ENCODE data around the gene COPS7A.

The COPS7A gene

GRCh38 chr12:6752167-6752920 lies 28.5 kb downstream of the COPS7A start:
- DNase-seq, result no peak

- peak; percentile 83 for DNase-seq
Observed at GRCh38 chr12:6752921-6753771, 29.3 kb downstream of the COPS7A start, which contains the start of gene MLF2. MLF2 (minus strand) TSS chr12:6753141; CDS start chr12:6752334, 807 bp downstream.

GRCh38 chr12:6753772-6754356 lies 30.0 kb downstream of the COPS7A start:
- no peak for DNase-seq

DNA sequence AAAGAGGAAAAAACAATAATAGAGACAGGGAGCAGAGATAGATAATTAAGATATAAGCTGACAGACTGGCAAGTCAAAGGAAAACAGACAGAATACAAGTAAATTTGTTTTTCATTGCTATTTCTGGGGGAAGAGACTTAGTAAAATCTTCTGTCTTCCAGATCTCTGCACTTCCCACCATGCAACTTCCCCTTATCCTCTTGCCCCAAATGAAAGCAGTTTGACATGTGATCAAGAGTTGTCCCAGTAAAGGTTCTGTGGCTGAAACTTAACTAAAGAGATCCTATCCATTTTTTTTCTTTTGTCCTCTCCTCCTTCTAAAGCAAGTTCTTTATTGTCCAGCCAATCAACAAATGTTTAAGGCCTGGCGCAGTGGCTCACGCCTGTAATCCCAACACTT lies 30.6 kb downstream of the COPS7A start:
- no peak for DNase-seq

DNA sequence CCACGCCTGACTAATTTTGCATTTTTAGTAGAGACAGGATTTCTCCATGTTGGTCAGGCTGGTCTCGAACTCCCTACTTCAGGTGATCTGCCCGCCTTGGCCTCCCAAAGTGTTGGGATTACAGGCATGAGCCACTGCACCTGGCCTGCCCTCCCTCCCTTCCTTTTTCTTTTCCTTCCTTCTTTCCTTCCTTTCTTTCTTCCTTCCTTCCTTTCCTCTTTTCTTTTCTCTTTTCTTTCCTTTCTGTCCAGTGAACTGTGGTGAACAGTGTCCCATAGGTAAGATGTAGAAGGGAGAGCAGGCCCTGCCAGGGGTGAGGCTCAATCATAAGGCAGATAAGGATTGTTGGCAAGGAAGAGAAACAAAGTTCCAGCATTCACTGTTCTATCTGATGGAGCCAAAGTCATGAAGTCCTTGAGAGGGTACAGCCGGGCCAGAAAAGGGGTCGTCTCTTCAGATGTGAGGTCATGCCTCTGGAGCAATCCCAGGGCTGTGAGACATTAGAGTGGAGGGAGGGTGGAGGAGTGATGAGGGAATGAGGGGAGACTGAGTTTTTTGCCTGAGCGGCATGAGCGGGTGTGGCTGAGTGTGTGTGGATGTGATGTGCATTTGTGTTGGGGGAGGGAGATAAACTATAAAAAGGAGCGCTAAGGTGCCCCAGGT lies 33.3 kb downstream of the COPS7A start:
- no peak for DNase-seq

DNA sequence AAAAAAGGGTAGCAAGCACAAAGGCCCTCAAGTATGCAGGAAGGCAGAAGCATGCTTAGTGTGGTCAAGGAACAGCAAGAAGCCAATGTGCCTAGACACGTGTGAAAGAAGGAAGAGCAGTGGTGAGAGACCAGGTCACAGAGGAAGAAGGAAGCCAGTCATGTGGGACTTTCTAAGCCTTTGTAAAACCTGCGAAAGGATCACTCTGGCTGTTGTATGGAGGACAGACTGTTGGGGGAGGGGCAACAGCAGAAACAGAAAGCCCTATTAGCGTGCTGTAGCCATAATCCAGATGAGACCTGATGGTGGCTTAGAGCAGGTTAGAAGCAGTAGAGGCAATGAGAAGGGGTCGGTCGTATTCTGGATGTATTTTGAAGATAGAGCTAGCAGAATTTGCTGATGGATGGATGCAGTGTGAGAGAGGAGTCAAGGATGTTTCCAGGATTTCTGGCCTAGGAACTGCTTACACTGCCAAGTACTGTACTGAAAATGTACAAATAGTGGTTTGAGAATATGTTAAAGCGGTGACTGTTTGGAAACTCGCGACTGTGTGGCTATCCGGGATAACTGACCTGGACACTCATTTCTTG lies 34.8 kb downstream of the COPS7A start:
- no peak for DNase-seq

DNA sequence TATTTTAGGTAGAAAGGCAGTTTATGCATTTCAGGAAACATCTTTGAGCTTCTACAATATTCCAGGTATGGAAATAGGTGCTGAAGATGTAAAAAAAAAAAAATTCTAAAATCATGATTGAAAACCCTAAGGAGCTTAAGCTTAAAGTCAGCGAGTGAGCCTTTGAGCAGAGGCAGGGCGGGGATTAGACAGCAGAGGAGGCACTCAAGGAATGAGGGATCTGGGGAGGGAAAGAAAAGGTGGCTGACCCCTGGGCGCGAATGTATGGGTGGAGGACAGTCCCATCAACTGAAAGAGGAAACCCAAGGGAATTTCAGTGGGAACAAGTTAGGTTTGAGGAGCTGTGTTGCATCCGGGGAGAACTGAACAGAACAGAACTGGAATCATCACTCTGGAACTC lies 35.9 kb downstream of the COPS7A start:
- DNase-seq, result no peak

DNA sequence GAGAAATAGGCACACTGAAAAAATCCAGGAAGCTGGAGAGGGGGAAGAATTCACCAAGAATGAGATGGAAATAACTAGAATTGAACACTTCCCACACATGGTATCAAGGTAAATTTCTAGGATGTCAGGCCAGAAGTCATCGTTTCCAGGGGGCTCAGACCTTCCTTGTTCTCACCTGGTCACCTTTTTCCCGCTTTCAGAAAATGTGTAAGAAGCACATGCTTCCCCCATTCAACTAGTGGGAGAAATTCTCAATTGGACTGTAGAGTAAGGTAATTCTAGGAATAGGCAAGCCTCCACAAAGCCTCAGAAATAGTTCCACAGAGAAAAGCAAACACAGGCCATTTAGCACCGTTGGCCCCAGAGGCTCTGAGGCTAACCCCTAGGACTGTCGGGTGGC lies 39.5 kb downstream of the COPS7A start:
- no peak for DNase-seq

DNA sequence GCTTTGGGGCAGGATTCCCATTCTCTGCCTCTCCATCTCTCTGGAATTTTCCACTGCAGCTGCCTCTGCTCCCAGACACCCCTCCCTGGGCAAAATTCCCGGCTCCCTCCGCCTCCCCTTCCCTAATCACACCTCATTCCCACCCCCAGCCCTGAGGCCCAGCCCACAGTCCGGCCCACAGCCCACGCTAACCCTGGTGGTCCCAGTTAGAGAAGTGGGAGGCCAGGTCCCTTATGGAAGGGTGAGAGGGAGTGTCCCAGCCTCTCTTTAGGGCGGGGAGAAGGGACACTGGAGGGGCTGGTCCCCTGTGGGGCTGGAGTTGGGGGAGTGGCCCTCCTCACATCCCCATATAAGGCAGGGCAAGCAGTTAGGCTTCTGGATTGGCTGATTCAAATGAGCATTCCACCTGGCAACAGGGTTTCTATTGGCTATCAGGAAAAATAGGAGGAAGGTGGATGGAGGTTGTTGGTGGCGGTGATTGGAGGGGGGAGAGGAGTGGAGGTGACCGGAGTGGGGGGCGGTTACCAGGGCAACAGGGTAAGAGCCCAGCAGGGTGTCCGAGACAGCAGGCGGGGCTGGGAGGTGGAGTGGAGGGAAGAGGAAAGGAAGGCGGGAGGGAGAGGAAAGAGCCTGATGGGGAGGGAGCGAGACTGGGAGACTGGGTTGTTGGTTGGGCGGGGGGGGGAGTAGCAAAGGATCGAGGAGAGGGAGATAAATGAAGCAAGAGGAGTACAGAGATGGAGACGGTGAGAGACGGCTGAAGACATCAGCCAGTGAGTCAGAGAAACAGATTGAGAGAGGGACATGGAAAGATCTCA lies 40.4 kb downstream of the COPS7A start:
- peak; percentile 98 for DNase-seq

DNA sequence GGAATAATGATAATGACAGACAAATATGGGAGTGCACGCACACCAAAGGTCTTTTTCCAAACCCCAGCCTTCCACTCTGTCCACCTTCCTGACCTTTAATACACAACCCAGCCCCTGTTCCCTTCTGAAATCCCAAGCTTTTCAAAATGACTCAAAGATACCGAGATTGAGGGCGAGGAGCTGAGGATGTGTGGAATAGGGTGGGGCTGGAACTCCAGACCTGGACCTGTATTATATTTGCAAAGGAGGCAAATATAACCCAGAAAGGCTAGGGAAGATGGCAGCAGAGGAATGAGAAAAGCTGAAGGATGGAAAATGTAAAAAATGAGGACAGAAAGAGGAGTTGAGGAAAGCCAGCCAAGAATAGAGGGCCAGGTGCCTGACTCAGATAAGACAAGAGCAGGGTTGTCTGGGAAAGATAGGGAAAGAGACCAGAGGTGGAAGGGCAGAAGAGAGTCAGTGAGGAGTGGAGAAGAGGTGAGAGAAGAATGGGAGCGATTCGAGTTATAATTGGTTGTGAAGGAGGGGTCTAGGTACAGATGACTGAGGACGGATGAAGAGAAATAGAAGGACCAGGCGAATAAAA lies 41.3 kb downstream of the COPS7A start:
- DNase-seq, result no peak

DNA sequence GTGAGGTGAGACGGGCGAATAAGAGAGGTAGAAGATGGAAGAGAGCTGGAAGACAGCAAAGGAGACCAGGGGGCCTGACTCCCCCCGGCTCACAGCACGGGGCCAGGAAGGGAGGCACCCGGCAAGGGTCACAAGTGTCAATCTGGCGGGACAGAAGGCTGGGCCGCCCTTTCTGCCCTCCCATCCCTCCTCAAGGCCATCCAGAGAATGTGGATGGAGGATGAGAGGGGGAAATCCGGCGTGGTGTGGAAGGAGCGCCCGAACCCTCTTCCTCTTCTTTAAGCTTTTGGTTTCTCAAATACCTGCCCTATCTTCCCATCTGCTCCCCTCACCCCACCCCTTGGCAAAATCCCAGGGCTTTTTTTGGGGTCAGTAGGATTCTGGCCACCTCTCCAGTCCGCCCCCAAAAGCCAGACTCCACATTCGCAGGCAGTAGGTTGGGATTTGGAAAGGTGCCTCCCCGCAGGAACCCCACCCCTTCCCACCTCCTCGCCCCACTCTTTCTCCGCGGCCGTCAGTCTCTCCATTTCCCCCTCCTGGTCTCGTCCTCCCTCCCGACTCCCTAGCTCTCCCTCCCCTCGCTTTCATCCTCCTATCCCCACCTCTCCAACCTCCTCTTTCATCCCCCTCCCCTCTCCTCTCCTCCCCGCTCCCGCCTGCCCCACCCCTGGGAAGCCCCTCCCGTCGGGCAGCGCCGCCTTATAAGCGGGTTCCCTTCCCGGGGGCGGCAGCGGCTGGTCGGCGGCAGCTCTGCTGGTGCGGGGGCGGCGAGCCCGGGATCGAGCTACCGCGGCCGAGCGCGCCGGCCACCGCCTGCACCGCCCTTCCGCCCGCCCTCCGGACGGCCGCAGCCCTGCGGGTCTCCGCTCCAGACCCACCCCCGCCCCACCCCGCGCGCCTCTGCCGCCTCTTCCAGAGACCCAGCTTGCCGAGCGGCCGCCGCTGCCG lies 42.1 kb downstream of the COPS7A start, which contains the start of gene PTMS:
TSS of gene PTMS (plus strand) at position 730 of the 948 bp plus-strand sequence. CDS start 343 bp downstream, outside the sequence.
- peak; percentile 88 for DNase-seq

- no peak for DNase-seq
Observed at GRCh38 chr12:6766651-6767349, 43.0 kb downstream of the COPS7A start.

GRCh38 chr12:6767353-6768319 lies 43.8 kb downstream of the COPS7A start:
- DNase-seq, result no peak

- no peak for DNase-seq
Observed at GRCh38 chr12:6768437-6768914, 44.6 kb downstream of the COPS7A start.

GRCh38 chr12:6768990-6769389 lies 45.1 kb downstream of the COPS7A start:
- DNase-seq, result no peak

DNA sequence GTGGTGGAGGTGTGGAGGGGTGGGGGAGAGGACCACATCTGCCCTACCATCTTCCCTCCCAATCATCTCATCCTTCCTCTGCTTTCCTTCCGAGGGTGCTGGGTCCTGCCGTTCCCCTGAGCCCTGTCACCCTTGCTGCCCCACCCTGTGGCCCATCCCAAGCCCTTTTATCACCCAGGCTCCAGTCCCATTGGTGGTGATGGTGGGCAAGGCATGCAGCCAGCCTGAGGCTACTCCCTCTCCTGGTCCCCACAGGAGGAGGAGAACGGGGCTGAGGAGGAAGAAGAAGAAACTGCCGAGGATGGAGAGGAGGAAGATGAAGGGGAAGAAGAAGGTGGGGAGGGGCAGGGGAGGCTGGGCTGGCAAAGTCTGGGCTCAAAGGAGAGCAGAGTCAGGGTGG lies 45.8 kb downstream of the COPS7A start:
- no peak for DNase-seq

DNA sequence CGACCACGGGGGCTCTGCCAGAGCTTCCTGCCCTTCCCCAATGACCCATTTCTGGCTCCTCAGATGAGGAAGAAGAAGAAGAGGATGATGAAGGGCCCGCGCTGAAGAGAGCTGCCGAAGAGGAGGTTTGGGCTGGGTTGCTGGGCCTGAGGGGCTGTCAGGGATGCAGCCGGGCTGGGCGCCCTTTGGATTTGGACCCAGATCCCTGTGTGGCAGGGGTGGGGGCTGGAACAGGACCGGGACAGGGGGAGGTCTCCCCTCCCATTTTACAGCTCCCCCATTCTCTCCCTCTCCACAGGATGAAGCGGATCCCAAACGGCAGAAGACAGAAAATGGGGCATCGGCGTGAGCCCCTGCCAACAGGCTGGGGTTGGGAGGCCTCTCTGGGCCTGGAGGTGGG lies 46.2 kb downstream of the COPS7A start:
- no peak for DNase-seq

- DNase-seq, result no peak
Observed at GRCh38 chr12:6770600-6770999, 46.8 kb downstream of the COPS7A start.
